AG20443 (cell line): Measurements from ENCODE around the gene WBP2NL.

Experiments used
- DNase-seq: peaks from one replicate; pipeline ENCODE4 v3.0.0; 2012; ENCODE audit warnings: low spot score, mixed read lengths

Gene WBP2NL

GRCh38 chr22:42072606-42073330, 74.2 kb downstream of the WBP2NL start:
- no peak for DNase-seq

- DNase-seq, result peak; percentile 3
These were observed 75.0 kb downstream of the WBP2NL start for GRCh38 chr22:42073621-42074041.

DNA sequence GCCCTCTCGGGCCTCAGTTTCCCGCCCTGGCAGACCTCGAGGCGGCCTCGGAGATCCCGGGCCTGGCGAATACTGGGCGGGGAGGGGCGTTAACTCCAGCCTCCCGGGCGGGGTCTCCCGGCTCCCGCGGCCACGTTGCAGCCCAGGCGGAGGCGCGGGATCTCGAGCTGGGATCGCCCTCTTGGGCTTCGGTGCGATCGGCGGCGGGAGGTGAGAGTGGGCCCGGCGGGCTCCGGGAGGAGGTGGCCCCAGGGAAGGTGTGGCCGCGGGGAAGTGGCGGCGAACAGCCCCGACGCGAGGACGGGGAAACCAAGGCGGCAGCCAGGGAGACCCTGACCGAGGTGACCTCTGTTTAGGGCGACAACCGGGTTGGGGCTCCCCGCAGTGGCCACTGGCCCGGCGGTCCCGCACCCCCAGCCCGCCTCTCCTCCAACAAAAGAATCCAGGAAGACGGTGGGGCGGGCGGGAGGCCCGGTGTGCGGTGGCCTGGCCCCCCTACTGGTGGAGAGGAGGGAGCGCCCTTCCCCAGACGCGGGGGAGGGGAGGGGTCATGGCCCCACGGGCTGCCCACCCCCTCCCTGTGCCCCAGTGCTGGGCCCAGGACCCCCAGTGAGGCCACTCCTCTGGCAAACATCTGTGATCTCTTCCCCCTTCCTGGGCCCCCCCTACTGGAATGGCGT, 75.7 kb downstream of the WBP2NL start, which contains the start of gene PHETA2:
TSS of gene PHETA2 (plus strand) at position 117 of the 680 bp plus-strand sequence. CDS start 3,046 bp downstream, outside the sequence.
- DNase-seq, result peak; percentile 72

DNA sequence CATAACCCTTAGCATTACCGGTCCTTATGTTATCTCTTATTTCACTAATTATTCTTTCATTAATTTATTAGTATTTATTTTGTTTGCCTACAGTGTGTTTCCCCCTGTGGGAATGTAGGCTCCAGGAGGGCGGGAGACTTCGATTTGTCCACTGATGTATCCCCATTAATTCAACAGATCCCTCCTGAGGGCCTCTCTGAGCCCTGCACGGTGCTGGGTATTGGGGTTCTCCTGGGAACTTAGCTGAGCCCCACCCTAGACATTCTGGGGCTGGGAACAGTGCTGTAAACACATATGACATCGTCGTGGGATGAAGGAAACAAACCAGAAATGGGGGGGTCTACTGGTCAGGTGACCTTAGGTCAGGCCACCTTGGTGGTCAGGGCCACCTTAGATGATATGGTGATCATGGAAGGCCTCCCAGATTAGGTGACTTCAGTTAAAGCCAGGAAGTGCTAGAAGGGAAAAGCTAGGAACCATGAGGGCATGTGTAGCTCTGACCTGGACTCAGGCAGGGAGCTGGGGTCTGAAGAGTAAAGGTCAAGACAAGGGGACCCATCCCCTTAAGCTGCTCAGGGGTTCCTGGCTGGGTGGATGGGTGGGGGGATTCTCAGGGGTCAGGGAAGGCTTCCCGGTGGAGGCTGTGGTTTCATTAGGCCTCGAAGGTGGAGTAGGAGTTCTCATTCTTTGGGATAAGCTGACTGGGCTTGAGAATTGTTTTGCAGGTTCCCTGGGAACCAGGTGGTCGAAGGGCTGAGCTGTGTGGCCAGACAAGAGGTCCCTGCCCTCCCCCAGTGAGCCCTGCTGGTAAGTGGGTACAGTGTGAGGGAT, 76.5 kb downstream of the WBP2NL start:
- peak; percentile 6 for DNase-seq

DNA sequence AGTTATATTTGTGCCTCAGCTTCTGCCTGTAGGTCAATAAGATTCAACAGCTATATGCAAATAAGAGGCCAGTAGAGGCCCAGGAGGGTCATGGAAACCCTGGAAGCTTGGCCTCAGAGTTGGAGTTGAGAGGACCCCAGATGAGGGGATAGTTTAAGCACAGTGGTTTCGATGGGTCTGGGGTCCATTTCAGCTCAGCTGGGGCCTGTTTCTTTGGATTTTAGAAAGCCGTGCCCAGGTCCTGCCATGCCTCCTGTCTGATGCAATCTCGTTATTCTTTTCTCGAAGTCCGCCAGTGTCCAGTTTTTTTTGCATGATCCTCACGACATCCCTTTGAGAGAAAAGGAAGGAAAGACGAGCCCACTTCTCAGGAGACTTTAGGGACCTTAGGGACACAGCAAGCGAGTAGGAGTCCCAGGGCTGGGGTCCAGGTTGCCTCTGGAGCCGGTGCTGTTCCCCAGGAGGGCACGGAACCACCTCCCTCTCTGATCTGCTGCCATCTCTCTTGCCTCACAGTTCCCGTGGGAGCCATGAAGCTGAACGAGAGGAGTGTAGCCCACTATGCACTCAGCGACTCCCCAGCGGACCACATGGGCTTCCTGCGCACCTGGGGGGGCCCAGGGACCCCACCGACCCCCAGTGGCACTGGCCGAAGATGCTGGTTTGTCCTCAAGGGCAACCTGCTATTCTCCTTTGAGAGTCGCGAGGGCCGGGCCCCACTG, 78.3 kb downstream of the WBP2NL start:
- DNase-seq, result no peak

DNA sequence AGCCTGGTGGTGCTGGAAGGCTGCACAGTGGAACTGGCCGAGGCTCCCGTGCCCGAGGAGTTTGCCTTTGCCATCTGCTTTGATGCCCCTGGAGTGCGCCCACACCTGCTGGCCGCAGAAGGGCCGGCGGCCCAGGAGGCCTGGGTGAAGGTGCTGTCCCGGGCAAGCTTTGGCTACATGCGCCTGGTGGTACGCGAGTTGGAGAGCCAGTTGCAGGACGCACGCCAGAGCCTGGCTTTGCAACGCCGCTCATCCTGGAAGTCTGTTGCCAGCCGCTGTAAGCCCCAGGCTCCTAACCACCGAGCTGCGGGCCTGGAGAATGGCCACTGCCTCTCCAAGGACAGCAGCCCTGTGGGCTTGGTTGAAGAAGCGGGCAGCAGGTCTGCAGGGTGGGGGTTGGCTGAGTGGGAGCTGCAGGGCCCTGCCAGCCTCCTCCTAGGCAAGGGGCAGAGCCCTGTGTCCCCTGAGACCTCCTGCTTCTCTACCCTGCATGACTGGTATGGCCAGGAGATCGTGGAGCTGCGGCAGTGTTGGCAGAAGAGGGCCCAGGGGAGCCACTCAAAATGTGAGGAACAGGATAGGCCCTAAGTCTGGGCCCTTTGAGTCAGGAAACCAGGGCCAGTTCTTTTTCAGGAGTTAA, 79.0 kb downstream of the WBP2NL start:
- peak; percentile 5 for DNase-seq
